Measurements from ENCODE around the gene GSTT2. TPM values are rescaled to one million over a fixed set of nuclear protein-coding genes. Genes with fewer than 3 reads are reported as not detected.
A peak's percentile ranks its signal among the peaks of the same experiment; 100 is the strongest.

Gene GSTT2
- total and polyA plus RNA-seq, 3 experiments from 2014 or later = not detected

- no peak for DNase-seq
- ChIA-PET POLR2A (no interaction called here), CTCF (no interaction called here)
Measured at GRCh38 chr22:24029304-24029703, 49.4 kb downstream of the GSTT2 start.

GRCh38 chr22:24030186-24030702 is 50.3 kb downstream of the GSTT2 start:
- ChIA-PET POLR2A (interaction anchor here (0.6 kb wide), 1 partner anchor 20 kb away, joined by 3 read pairs; no protein-coding TSS in a partner anchor), CTCF (no interaction called here)
- no peak for DNase-seq
- H3K36me3 ChIP-seq (ENCODE audit: insufficient read depth, low read length) = no peaks in the 10 kb centered on the region
- no peak overlapping the region for H3K4me3 ChIP-seq (ENCODE audit: low read length)
- H3K27me3 Mint-ChIP-seq = no peaks in the 10 kb centered on the region
- H3K27ac ChIP-seq (ENCODE audit: low read depth, low read length) = no peak overlapping the region
- no peaks in the 10 kb centered on the region for H3K4me1 ChIP-seq (ENCODE audit: insufficient read depth, low read length)
- H3K27me3 ChIP-seq (ENCODE audit: insufficient read depth, low read length, poor library complexity, severe bottlenecking) = no peaks in the 10 kb centered on the region
- no peak overlapping the region for H3K4me3 Mint-ChIP-seq
- no peaks in the 10 kb centered on the region for H3K9me3 Mint-ChIP-seq
- H3K27ac Mint-ChIP-seq = peak overlapping the region in 1 of 8 donors; percentile 5
- H3K36me3 Mint-ChIP-seq = peaks cover 0 to 34% (median 8%) of the 10 kb centered on the region in 3 donors
- no peaks in the 10 kb centered on the region for H3K9me3 ChIP-seq (ENCODE audit: low read length)
- peaks cover 27 to 63% (median 46%) of the 10 kb centered on the region in 3 donors for H3K4me1 Mint-ChIP-seq

More at GRCh38 chr22:24029304-24029703, 49.4 kb downstream of the GSTT2 start:
- Mint-ChIP-seq H3K9me3 (no peaks in the 10 kb centered on the region), H3K27me3 (no peaks in the 10 kb centered on the region), H3K4me1 (peaks cover 31 to 66% (median 47%) of the 10 kb centered on the region in 3 donors), H3K27ac (no peak overlapping the region), H3K4me3 (no peak overlapping the region), H3K36me3 (peaks cover 0 to 37% (median 7%) of the 10 kb centered on the region in 3 donors)
- Histone ChIP-seq H3K36me3 (ENCODE audit: insufficient read depth, low read length) (no peaks in the 10 kb centered on the region), H3K4me1 (ENCODE audit: insufficient read depth, low read length) (no peaks in the 10 kb centered on the region), H3K9me3 (ENCODE audit: low read length) (no peaks in the 10 kb centered on the region), H3K27me3 (ENCODE audit: insufficient read depth, low read length, poor library complexity, severe bottlenecking) (no peaks in the 10 kb centered on the region), H3K4me3 (ENCODE audit: low read length) (no peak overlapping the region), H3K27ac (ENCODE audit: low read depth, low read length) (no peak overlapping the region)

Other genes with a start within 250 kb of the GSTT2 start
- gene ZNF70, start 229.0 kb upstream of the GSTT2 start, total RNA-seq = 1 to 10 TPM; 3.4 to 3.7 TPM
- 0.35 TPM for gene ZNF70, start 229.0 kb upstream of the GSTT2 start, polyA plus RNA-seq
- gene VPREB3, start 225.7 kb upstream of the GSTT2 start, total RNA-seq = not detected
- not detected for gene VPREB3, start 225.7 kb upstream of the GSTT2 start, polyA plus RNA-seq
- gene C22orf15, start 217.1 kb upstream of the GSTT2 start, total RNA-seq = under 1 TPM; 0.81 to 0.93 TPM
- gene C22orf15, start 217.1 kb upstream of the GSTT2 start, polyA plus RNA-seq = 0.75 TPM
- gene CHCHD10, start 212.2 kb upstream of the GSTT2 start, total RNA-seq = 100 to 1,000 TPM; 172 to 186 TPM
- 34.0 TPM for gene CHCHD10, start 212.2 kb upstream of the GSTT2 start, polyA plus RNA-seq
- 1 to 10 TPM in 1 of 2 experiments, under 1 TPM in 1; 0.90 to 1.6 TPM for gene MMP11, start 207.3 kb upstream of the GSTT2 start, total RNA-seq
- gene MMP11, start 207.3 kb upstream of the GSTT2 start, polyA plus RNA-seq = 1.9 TPM
- gene SMARCB1, start 193.2 kb upstream of the GSTT2 start, total RNA-seq = 100 to 1,000 TPM; 113 to 120 TPM
- gene SMARCB1, start 193.2 kb upstream of the GSTT2 start, polyA plus RNA-seq = 40.4 TPM
- 1 to 10 TPM; 5.4 to 5.8 TPM for gene DERL3, start 141.1 kb upstream of the GSTT2 start, total RNA-seq
- 0.28 TPM for gene DERL3, start 141.1 kb upstream of the GSTT2 start, polyA plus RNA-seq
- gene SLC2A11, start 122.3 kb upstream of the GSTT2 start, total RNA-seq = 1 to 10 TPM; 7.1 to 9.0 TPM
- gene SLC2A11, start 122.3 kb upstream of the GSTT2 start, polyA plus RNA-seq = 5.2 TPM
- gene MIF, start 85.8 kb upstream of the GSTT2 start, total RNA-seq = 100 to 1,000 TPM; 804 to 830 TPM
- 1,220 TPM for gene MIF, start 85.8 kb upstream of the GSTT2 start, polyA plus RNA-seq
- not detected for gene GSTT2B, start 18.9 kb upstream of the GSTT2 start, total RNA-seq
- not detected for gene GSTT2B, start 18.9 kb upstream of the GSTT2 start, polyA plus RNA-seq
- gene DDTL, start 13.2 kb upstream of the GSTT2 start, total RNA-seq = not detected
- gene DDTL, start 13.2 kb upstream of the GSTT2 start, polyA plus RNA-seq = 2.4 TPM
- 10 to 100 TPM; 84.5 to 88.2 TPM for gene DDT, start 5.7 kb upstream of the GSTT2 start, total RNA-seq
- 109 TPM for gene DDT, start 5.7 kb upstream of the GSTT2 start, polyA plus RNA-seq
- gene GSTT4, start 25.3 kb downstream of the GSTT2 start, total RNA-seq = not detected
- not detected for gene GSTT4, start 25.3 kb downstream of the GSTT2 start, polyA plus RNA-seq
- 10 to 100 TPM; 69.0 to 71.6 TPM for gene CABIN1, start 31.2 kb downstream of the GSTT2 start, total RNA-seq
- gene CABIN1, start 31.2 kb downstream of the GSTT2 start, polyA plus RNA-seq = 13.0 TPM
- under 1 TPM; 0.31 to 0.48 TPM for gene SUSD2, start 201.4 kb downstream of the GSTT2 start, total RNA-seq
- not detected for gene SUSD2, start 201.4 kb downstream of the GSTT2 start, polyA plus RNA-seq

Measured in CD8-positive, alpha-beta memory T cell (primary cell).